ENCODE measurements around the gene PSIP1.

PSIP1 gene

DNA sequence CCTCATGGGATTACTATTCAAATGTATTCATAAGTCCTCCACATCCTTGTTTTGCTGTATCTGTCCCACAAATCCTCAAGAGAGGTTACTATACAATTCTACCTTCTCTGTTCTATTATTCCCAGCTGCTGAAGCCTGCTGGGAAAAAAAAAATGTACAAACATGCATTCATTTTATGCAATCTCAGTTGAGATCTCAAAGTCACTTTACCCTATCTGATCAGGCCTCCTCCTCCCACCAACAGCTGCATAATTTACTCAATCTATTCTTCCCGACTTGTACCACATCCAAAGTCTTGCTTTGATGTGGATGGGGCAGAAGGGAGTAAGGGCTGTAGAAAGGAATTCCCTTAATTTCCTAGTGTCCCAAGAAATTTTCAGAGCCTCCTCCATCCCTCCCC, 28.6 kb downstream of the PSIP1 start:
- TF ChIP-seq, protein P1, sequence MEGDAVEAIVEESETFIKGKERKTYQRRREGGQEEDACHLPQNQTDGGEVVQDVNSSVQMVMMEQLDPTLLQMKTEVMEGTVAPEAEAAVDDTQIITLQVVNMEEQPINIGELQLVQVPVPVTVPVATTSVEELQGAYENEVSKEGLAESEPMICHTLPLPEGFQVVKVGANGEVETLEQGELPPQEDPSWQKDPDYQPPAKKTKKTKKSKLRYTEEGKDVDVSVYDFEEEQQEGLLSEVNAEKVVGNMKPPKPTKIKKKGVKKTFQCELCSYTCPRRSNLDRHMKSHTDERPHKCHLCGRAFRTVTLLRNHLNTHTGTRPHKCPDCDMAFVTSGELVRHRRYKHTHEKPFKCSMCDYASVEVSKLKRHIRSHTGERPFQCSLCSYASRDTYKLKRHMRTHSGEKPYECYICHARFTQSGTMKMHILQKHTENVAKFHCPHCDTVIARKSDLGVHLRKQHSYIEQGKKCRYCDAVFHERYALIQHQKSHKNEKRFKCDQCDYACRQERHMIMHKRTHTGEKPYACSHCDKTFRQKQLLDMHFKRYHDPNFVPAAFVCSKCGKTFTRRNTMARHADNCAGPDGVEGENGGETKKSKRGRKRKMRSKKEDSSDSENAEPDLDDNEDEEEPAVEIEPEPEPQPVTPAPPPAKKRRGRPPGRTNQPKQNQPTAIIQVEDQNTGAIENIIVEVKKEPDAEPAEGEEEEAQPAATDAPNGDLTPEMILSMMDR (IDR thresholded peaks at IDR 0.05; ENCODE audit: low read depth, low read length): no peak

DNA sequence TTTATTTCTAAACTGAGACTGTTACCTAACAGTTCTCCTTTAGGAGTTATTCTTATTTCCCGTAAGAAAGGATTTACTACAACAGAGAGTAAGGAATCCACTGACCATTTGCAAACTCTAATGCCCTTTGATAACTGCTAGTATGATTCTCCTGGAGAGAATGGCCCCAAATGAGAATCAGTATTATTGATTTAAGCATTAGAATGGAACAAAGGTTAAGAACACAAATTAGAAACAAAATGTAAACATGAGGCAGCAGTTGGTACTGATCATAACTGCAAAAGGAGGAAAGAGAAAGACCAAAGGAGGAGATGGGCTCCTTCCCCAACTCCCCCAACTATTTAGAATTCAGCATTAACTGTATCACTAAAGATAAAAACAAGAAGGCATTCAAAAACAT, 30.7 kb downstream of the PSIP1 start:
- no peak overlapping the region for H3K4me3 ChIP-seq (ENCODE audit: low read depth, low read length)
- no peaks in the 10 kb centered on the region for H3K9me3 ChIP-seq
- TF ChIP-seq, protein P1 (IDR thresholded peaks at IDR 0.05; ENCODE audit: low read depth, low read length): no peak
- no peak for DNase-seq
- no peaks in the 10 kb centered on the region for H3K27me3 ChIP-seq
- no peaks in the 10 kb centered on the region for H3K4me1 ChIP-seq
- H3K36me3 ChIP-seq: peaks cover 39% of the 10 kb centered on the region

More for the DNA sequence above, 28.6 kb downstream of the PSIP1 start:
- Histone ChIP-seq H3K4me3 (ENCODE audit: low read depth, low read length) (no peak overlapping the region), H3K27me3 (no peaks in the 10 kb centered on the region), H3K36me3 (peaks cover 41% of the 10 kb centered on the region), H3K4me1 (no peaks in the 10 kb centered on the region), H3K9me3 (no peaks in the 10 kb centered on the region)
- DNase-seq: no peak

DNA sequence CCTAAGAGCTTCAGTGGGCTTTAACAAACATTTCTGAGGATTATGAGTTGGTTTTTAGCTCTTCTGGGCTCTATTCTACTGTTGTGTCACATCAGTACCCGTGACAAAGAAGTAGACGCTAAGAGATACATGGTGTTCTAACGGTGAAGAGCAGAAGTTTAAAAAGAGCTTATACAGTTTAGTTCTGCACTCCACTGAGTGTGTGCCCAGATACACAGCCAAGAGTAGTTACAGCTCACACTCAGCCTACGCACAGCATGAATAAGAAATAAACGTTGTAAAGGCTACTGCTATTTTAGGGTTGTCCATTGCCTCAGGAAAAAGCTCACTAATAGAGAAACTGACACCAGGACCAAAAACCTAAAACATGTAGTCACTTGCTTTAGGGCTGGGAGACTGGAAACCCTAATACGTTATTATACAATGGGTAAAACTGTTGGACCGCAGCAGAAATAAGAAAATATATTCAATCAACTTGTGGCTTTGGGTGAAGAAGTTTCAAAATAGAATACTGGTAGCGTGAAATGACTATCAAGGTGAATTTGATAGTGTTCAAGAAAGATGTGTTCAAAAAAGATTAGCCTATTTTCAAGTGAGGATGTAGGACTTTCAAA, 34.7 kb downstream of the PSIP1 start:
- H3K4me3 ChIP-seq (ENCODE audit: low read depth, low read length): no peak overlapping the region
- no peak for DNase-seq
- H3K4me1 ChIP-seq: no peaks in the 10 kb centered on the region
- H3K36me3 ChIP-seq: peaks cover 45% of the 10 kb centered on the region
- H3K9me3 ChIP-seq: no peaks in the 10 kb centered on the region
- TF ChIP-seq, protein P1 (IDR thresholded peaks at IDR 0.05; ENCODE audit: low read depth, low read length): no peak
- no peaks in the 10 kb centered on the region for H3K27me3 ChIP-seq

DNA sequence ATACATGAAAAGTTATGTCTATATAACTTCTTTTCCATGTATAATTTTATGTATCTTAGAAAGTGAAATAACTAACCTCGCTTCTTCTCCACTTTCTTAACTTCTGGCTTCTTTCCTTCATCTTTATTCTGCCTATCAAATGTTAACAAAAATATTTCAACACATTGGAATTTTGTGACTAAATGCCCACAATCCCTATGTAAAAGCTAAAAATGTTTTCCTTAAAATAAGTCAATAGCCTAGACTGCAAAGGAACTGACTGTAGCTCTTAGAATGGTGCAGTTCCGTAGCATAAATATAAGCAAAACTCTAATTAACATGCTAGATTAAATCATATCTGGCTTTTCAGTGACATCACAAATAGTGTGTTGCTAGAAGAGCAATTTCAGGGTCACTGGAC, 40.9 kb downstream of the PSIP1 start:
- Histone ChIP-seq H3K27me3 (no peaks in the 10 kb centered on the region), H3K9me3 (no peaks in the 10 kb centered on the region), H3K4me3 (ENCODE audit: low read depth, low read length) (no peak overlapping the region), H3K4me1 (no peaks in the 10 kb centered on the region), H3K36me3 (peaks cover 67% of the 10 kb centered on the region)
- TF ChIP-seq, protein P1 (IDR thresholded peaks at IDR 0.05; ENCODE audit: low read depth, low read length): no peak
- no peak for DNase-seq

DNA sequence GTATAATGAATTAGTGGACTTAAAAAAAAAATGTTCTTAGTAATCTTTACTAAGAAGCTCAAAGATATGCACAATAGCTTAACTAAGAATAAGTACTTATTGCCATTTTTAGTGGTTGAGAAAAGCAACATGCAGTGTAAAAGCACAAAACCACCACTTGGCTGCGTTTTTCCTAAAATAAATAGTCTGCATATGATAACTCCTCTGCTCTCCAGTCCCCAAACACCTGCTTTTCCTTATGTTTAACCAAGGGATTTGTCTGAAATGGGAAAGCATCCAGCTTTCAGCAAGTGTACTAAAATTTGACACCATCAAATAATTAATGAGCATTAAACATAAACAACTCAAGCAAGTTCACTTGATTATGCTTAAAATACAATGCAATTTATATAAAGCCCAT, 41.4 kb downstream of the PSIP1 start:
- no peak for DNase-seq
- Histone ChIP-seq H3K27me3 (no peaks in the 10 kb centered on the region), H3K4me3 (ENCODE audit: low read depth, low read length) (no peak overlapping the region), H3K9me3 (no peaks in the 10 kb centered on the region), H3K4me1 (no peaks in the 10 kb centered on the region), H3K36me3 (peaks cover 72% of the 10 kb centered on the region)
- TF ChIP-seq, protein P1 (IDR thresholded peaks at IDR 0.05; ENCODE audit: low read depth, low read length): no peak

DNA sequence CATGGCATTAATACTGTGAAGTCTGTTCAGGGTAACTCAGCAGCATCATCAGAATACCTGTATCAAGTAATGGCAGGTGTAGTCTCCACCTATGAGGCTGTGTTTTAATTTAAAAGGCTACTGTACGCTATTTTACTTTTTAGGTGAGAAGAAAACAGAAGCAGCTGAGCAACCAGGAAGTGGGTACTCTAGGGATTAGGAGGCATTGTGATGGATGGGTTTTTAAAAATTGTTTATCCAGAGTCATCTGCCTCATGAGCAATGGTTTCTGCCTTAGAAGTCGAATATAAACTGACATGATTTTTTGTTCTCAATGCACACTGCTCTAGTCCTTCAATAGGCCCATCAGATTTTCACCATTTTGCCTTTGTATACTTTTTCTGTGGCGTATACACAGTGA, 42.6 kb downstream of the PSIP1 start:
- Histone ChIP-seq H3K27me3 (no peaks in the 10 kb centered on the region), H3K36me3 (peaks cover 77% of the 10 kb centered on the region), H3K9me3 (no peaks in the 10 kb centered on the region), H3K4me3 (ENCODE audit: low read depth, low read length) (no peak overlapping the region), H3K4me1 (no peaks in the 10 kb centered on the region)
- TF ChIP-seq, protein P1 (IDR thresholded peaks at IDR 0.05; ENCODE audit: low read depth, low read length): no peak
- no peak for DNase-seq
